ENCODE results near the gene SSC4D. TPM values are rescaled to one million over a fixed set of nuclear protein-coding genes. Genes with fewer than 3 reads are reported as not detected.
"Not testable (repeated sequence)": the region's sequence is repeated elsewhere in the genome, so short reads cannot be mapped to it uniquely, and the experiment has no call there.

SSC4D gene
- total and polyA plus RNA-seq, 10 donors: 0.11 to 1.5 (median 0.66) TPM

DNA sequence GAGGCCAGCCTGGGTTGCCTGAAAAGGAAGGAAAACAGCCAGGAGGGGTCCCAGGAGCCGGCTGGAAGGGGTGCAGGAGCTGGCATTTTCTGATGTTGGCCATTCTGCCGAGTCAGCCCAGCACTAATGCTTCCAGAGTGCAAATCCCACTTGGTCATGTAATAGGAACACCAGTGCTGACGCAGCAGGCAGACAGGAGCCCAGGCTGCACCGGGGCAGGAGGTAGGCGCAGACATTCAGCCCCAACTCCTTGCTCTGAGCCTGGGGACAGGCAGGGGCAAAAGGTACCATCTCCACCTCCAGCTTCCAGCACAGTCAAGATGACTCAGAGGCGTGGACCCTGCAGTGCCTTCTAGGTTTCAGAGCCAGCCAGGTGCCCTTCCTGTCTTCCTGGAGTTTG, 40.5 kb downstream of the SSC4D start:
- H3K9me3 ChIP-seq: no peaks in the 10 kb centered on the region
- TF ChIP-seq, protein P1, sequence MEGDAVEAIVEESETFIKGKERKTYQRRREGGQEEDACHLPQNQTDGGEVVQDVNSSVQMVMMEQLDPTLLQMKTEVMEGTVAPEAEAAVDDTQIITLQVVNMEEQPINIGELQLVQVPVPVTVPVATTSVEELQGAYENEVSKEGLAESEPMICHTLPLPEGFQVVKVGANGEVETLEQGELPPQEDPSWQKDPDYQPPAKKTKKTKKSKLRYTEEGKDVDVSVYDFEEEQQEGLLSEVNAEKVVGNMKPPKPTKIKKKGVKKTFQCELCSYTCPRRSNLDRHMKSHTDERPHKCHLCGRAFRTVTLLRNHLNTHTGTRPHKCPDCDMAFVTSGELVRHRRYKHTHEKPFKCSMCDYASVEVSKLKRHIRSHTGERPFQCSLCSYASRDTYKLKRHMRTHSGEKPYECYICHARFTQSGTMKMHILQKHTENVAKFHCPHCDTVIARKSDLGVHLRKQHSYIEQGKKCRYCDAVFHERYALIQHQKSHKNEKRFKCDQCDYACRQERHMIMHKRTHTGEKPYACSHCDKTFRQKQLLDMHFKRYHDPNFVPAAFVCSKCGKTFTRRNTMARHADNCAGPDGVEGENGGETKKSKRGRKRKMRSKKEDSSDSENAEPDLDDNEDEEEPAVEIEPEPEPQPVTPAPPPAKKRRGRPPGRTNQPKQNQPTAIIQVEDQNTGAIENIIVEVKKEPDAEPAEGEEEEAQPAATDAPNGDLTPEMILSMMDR (IDR thresholded peaks at IDR 0.05 in 8 of 11, conservative IDR thresholded peaks at IDR 0.05 in 3 of 11): no peak
- TF ChIP-seq POLR2AphosphoS5 (IDR thresholded peaks at IDR 0.05): no peak
- no peak for TF ChIP-seq POLR2A (IDR thresholded peaks at IDR 0.05)
- peak; percentile 69 for DNase-seq
- 66 to 95% (median 82%) methylated on average over 4 to 6 of the region's 6 CpGs for WGBS, 5 donors
- H3K4me3 ChIP-seq: no peak overlapping the region
- no peaks in the 10 kb centered on the region for H3K36me3 ChIP-seq
- H3K4me1 ChIP-seq: peaks cover 5 to 32% (median 21%) of the 10 kb centered on the region in 6 donors
- no peaks in the 10 kb centered on the region for H3K27me3 ChIP-seq (replicated peaks in 1 of 7)
- intact Hi-C loops (cut with DNase I; ENCODE audit: low total_unique reads): no loop called here
- H3K27ac ChIP-seq: no peak overlapping the region

DNA sequence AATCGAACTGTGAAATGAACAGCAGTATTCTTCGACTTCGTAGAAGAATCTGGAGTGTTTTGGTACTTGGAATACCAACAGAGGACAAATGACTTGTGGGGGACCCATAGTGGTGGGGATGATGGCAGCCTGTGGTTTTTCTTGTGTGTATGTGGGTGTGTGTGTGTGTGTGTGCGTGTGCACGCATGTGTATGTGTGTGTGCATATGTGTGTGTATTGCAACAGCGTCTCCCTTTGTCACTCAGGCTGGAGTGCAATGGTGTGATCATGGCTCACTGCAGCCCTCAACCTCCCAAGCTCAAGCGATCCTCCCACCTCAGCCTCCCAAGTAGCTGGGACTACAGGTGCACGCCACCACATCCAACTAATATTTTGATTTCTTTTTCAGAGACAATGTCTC, 41.3 kb downstream of the SSC4D start:
- Histone ChIP-seq H3K36me3 (no peaks in the 10 kb centered on the region), H3K9me3 (no peaks in the 10 kb centered on the region), H3K27me3 (replicated peaks in 1 of 7) (no peaks in the 10 kb centered on the region), H3K4me1 (peaks cover 5 to 38% (median 27%) of the 10 kb centered on the region in 6 donors), H3K27ac (no peak overlapping the region), H3K4me3 (no peak overlapping the region)
- peak; percentile 46 for DNase-seq
- intact Hi-C loops (cut with DNase I; ENCODE audit: low total_unique reads): no loop called here
- whole genome bisulfite sequencing, 5 donors: 82 to 95% (median 94%) methylated on average over 8 of the region's 8 CpGs
- TF ChIP-seq POLR2A (IDR thresholded peaks at IDR 0.05): no peak
- TF ChIP-seq, protein P1 (IDR thresholded peaks at IDR 0.05 in 8 of 11, conservative IDR thresholded peaks at IDR 0.05 in 3 of 11): no peak
- no peak for TF ChIP-seq POLR2AphosphoS5 (IDR thresholded peaks at IDR 0.05)

DNA sequence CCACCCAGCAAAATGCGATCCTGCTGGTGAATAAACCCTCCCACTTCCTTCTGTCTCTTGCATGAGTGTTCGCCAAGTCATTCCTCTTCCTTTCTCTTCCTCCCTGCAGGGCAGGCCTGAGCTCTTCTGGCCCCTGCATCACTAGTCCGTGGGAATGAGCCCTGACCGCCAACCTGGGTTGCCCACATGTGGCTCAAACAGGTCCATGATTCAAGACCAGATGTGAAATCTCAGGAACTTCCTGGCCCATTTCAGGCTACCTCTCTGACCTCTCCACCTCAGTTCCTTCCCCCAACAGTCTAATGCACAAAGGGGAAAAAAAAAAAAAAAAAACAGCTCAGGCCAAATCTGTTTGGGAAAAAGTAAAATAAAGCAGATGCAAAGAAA, 45.3 kb downstream of the SSC4D start:
- DNase-seq: no peak
- intact Hi-C loops (cut with DNase I; ENCODE audit: low total_unique reads): no loop called here

DNA sequence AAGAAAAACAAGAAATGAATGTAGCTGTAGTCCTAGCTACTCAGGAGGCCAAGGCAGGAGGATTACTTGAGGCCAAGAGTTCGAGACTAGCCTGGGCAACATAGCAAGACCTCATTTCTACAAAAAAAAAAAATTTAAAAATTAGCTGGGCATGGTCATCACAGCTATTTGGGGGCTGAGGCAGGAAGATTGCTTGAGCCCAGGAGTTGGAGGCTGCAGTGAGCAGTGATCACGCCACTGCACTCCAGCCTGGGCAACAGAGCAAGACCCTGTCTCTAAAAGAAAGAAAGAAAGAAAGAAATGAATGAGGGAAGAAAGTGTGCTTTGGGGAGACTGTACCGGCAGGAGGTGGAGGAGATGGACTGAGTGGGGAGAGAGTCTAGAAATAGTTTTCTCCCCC, 45.7 kb downstream of the SSC4D start:
- intact Hi-C loops (cut with DNase I; ENCODE audit: low total_unique reads); H3K36me3 ChIP-seq; H3K27me3 ChIP-seq (replicated peaks in 1 of 7); DNase-seq; H3K9me3 ChIP-seq; H3K4me3 ChIP-seq: not testable (repeated sequence)
- Histone ChIP-seq H3K27ac (peak overlapping the region in 7 of 8 donors; percentile 51 to 86 (median 85)), H3K4me1 (peaks cover 5 to 46% (median 37%) of the 10 kb centered on the region in 6 donors)
- WGBS, 5 donors: 59 to 67% (median 65%) methylated on average over 3 of the region's 3 CpGs

More for the DNA sequence above, 45.3 kb downstream of the SSC4D start:
- peak overlapping the region in 7 of 8 donors; percentile 51 to 86 (median 85) for H3K27ac ChIP-seq
- WGBS, 5 donors: 5 to 10% (median 9%) methylated on average over 4 of the region's 4 CpGs
- H3K4me1 ChIP-seq: peaks cover 5 to 46% (median 37%) of the 10 kb centered on the region in 6 donors
- H3K27me3 ChIP-seq (replicated peaks in 1 of 7): no peaks in the 10 kb centered on the region
- TF ChIP-seq POLR2A (IDR thresholded peaks at IDR 0.05): no peak
- no peak for TF ChIP-seq POLR2AphosphoS5 (IDR thresholded peaks at IDR 0.05)
- TF ChIP-seq, protein P1 (IDR thresholded peaks at IDR 0.05 in 8 of 11, conservative IDR thresholded peaks at IDR 0.05 in 3 of 11): no peak
- no peaks in the 10 kb centered on the region for H3K36me3 ChIP-seq
- no peak overlapping the region for H3K4me3 ChIP-seq
- H3K9me3 ChIP-seq: no peaks in the 10 kb centered on the region

All from spleen (tissue), 11 donors.